ENCODE data around the gene FZD2. TPM values are rescaled to one million over a fixed set of nuclear protein-coding genes. Genes with fewer than 3 reads are reported as not detected.

The FZD2 gene
- total and polyA plus RNA-seq, 4 donors: 0.37 to 0.61 (median 0.42) TPM; not detected in 1

DNA sequence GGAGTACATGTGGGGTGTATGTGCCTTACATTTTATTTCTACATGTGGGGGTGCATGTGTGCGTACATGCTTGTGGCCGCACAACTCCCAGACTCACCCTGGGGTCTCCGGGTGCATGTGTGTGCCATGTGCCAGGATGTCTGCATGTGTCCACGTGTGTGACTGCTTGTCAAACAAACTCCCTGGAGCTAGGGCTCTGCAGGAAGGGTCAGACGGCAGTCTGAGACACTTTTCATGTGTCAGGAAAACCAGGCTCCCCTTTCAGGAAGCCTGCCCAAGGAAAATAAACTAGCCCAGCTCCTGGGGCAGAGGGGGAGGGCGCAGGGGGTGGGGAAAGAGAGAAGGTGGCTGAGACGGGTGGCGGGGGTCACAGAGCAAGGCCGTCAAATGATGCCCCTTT, 44.7 kb downstream of the FZD2 start:
- 43% methylated on average over 9 of the region's 9 CpGs for WGBS
- Histone ChIP-seq H3K4me3 (ENCODE audit: low read depth in 1 of 3, low read length in 3 of 3) (no peak overlapping the region), H3K36me3 (ENCODE audit: control insufficient read depth in 4 of 4, insufficient read depth in 3 of 4, low read depth in 1 of 4, low read length in 3 of 4) (no peaks in the 10 kb centered on the region), H3K4me1 (ENCODE audit: control insufficient read depth in 4 of 4, insufficient read depth in 4 of 4, low read length in 3 of 4) (no peaks in the 10 kb centered on the region), H3K27me3 (ENCODE audit: control insufficient read depth in 4 of 4, insufficient read depth in 4 of 4, low read length in 3 of 4) (peaks cover 0 to 5% (median 0%) of the 10 kb centered on the region in 4 donors), H3K9ac (ENCODE audit: low read depth in 1 of 2, low read length in 2 of 2) (no peak overlapping the region), H3K27ac (ENCODE audit: low read depth in 1 of 2, low read length in 2 of 2) (no peak overlapping the region), H3K9me3 (ENCODE audit: control insufficient read depth in 4 of 4, low read length in 3 of 4) (no peaks in the 10 kb centered on the region)
- no peak for DNase-seq (ENCODE audit: low spot score)
- TF ChIP-seq, protein P1, sequence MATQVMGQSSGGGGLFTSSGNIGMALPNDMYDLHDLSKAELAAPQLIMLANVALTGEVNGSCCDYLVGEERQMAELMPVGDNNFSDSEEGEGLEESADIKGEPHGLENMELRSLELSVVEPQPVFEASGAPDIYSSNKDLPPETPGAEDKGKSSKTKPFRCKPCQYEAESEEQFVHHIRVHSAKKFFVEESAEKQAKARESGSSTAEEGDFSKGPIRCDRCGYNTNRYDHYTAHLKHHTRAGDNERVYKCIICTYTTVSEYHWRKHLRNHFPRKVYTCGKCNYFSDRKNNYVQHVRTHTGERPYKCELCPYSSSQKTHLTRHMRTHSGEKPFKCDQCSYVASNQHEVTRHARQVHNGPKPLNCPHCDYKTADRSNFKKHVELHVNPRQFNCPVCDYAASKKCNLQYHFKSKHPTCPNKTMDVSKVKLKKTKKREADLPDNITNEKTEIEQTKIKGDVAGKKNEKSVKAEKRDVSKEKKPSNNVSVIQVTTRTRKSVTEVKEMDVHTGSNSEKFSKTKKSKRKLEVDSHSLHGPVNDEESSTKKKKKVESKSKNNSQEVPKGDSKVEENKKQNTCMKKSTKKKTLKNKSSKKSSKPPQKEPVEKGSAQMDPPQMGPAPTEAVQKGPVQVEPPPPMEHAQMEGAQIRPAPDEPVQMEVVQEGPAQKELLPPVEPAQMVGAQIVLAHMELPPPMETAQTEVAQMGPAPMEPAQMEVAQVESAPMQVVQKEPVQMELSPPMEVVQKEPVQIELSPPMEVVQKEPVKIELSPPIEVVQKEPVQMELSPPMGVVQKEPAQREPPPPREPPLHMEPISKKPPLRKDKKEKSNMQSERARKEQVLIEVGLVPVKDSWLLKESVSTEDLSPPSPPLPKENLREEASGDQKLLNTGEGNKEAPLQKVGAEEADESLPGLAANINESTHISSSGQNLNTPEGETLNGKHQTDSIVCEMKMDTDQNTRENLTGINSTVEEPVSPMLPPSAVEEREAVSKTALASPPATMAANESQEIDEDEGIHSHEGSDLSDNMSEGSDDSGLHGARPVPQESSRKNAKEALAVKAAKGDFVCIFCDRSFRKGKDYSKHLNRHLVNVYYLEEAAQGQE (IDR thresholded peaks at IDR 0.05): no peak
- TF ChIP-seq HNF4G (IDR thresholded peaks at IDR 0.05): no peak
- no peak for TF ChIP-seq YY1 (IDR thresholded peaks at IDR 0.05)
- TF ChIP-seq, protein P2, sequence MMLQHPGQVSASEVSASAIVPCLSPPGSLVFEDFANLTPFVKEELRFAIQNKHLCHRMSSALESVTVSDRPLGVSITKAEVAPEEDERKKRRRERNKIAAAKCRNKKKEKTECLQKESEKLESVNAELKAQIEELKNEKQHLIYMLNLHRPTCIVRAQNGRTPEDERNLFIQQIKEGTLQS (IDR thresholded peaks at IDR 0.05): no peak
- TF ChIP-seq RXRA (IDR thresholded peaks at IDR 0.05): no peak

DNA sequence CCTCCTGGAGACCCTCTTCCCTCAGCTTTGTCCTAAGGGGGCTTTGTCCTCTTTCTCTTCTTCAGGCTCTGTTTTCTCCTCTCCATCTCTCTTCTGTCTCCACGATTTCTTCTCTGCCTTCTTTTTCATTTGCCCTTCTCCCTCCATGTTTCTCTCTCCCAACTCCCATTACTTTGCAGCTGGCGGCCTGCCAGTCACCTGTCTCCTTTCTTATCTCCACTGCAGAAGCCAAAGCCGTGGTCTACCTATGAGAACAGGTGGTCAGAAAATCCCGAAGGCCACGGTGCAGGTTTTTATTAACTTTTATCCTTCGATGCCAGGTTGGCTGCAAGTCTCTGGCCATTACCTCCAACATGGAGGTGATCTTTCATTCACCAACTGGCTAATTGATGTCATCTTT, 45.1 kb downstream of the FZD2 start:
- 31% methylated on average over 6 of the region's 6 CpGs for WGBS
- TF ChIP-seq TAF1 (conservative IDR thresholded peaks at IDR 0.05) (no peak), HNF4A (conservative IDR thresholded peaks at IDR 0.05) (no peak), GABPA (IDR thresholded peaks at IDR 0.05 in 1 of 2, conservative IDR thresholded peaks at IDR 0.05 in 1 of 2) (no peak), YY1 (IDR thresholded peaks at IDR 0.05) (no peak), HNF4G (IDR thresholded peaks at IDR 0.05) (no peak), JUND (IDR thresholded peaks at IDR 0.05) (no peak)
- TF ChIP-seq, protein P3, sequence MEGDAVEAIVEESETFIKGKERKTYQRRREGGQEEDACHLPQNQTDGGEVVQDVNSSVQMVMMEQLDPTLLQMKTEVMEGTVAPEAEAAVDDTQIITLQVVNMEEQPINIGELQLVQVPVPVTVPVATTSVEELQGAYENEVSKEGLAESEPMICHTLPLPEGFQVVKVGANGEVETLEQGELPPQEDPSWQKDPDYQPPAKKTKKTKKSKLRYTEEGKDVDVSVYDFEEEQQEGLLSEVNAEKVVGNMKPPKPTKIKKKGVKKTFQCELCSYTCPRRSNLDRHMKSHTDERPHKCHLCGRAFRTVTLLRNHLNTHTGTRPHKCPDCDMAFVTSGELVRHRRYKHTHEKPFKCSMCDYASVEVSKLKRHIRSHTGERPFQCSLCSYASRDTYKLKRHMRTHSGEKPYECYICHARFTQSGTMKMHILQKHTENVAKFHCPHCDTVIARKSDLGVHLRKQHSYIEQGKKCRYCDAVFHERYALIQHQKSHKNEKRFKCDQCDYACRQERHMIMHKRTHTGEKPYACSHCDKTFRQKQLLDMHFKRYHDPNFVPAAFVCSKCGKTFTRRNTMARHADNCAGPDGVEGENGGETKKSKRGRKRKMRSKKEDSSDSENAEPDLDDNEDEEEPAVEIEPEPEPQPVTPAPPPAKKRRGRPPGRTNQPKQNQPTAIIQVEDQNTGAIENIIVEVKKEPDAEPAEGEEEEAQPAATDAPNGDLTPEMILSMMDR (IDR thresholded peaks at IDR 0.05; ENCODE audit: low read depth, low read length, missing input control): no peak
- TF ChIP-seq, protein P2 (IDR thresholded peaks at IDR 0.05): no peak
- TF ChIP-seq, protein P4, sequence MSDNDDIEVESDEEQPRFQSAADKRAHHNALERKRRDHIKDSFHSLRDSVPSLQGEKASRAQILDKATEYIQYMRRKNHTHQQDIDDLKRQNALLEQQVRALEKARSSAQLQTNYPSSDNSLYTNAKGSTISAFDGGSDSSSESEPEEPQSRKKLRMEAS (IDR thresholded peaks at IDR 0.05): no peak
- Histone ChIP-seq H3K9me3 (ENCODE audit: control insufficient read depth in 4 of 4, low read length in 3 of 4) (no peaks in the 10 kb centered on the region), H3K4me3 (ENCODE audit: low read depth in 1 of 3, low read length in 3 of 3) (no peak overlapping the region), H3K27ac (ENCODE audit: low read depth in 1 of 2, low read length in 2 of 2) (no peak overlapping the region), H3K36me3 (ENCODE audit: control insufficient read depth in 4 of 4, insufficient read depth in 3 of 4, low read depth in 1 of 4, low read length in 3 of 4) (no peaks in the 10 kb centered on the region), H3K27me3 (ENCODE audit: control insufficient read depth in 4 of 4, insufficient read depth in 4 of 4, low read length in 3 of 4) (peaks cover 0 to 5% (median 0%) of the 10 kb centered on the region in 4 donors), H3K4me1 (ENCODE audit: control insufficient read depth in 4 of 4, insufficient read depth in 4 of 4, low read length in 3 of 4) (no peaks in the 10 kb centered on the region), H3K9ac (ENCODE audit: low read depth in 1 of 2, low read length in 2 of 2) (no peak overlapping the region)
- no peak for DNase-seq (ENCODE audit: low spot score)

DNA sequence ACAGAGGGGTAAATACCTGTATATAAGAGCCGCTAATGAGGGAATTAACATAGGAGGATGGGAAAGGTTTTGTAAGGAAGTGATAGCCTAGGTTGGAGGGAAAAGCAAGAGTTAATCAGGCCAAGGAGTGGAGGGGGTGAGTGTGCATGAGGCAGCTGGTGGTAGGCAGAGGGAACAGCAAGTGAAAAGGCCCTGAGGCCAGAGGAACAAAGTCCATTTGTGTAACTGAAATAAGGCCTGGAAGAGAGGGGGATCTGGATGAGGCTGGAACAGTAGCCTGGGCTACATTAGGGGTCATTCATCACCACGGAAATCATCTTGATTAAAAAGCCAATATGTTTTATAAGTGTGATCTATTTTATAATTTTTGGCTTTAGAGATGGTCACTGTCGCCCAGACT, 45.7 kb downstream of the FZD2 start:
- Histone ChIP-seq H3K9me3 (ENCODE audit: control insufficient read depth in 4 of 4, low read length in 3 of 4) (no peaks in the 10 kb centered on the region), H3K9ac (ENCODE audit: low read depth in 1 of 2, low read length in 2 of 2) (no peak overlapping the region), H3K36me3 (ENCODE audit: control insufficient read depth in 4 of 4, insufficient read depth in 3 of 4, low read depth in 1 of 4, low read length in 3 of 4) (no peaks in the 10 kb centered on the region), H3K27me3 (ENCODE audit: control insufficient read depth in 4 of 4, insufficient read depth in 4 of 4, low read length in 3 of 4) (peaks cover 0 to 5% (median 0%) of the 10 kb centered on the region in 4 donors), H3K27ac (ENCODE audit: low read depth in 1 of 2, low read length in 2 of 2) (no peak overlapping the region), H3K4me1 (ENCODE audit: control insufficient read depth in 4 of 4, insufficient read depth in 4 of 4, low read length in 3 of 4) (no peaks in the 10 kb centered on the region), H3K4me3 (ENCODE audit: low read depth in 1 of 3, low read length in 3 of 3) (no peak overlapping the region)
- WGBS: 84% methylated on average over 3 of the region's 3 CpGs
- DNase-seq (ENCODE audit: low spot score): no peak
- TF ChIP-seq, protein P5, sequence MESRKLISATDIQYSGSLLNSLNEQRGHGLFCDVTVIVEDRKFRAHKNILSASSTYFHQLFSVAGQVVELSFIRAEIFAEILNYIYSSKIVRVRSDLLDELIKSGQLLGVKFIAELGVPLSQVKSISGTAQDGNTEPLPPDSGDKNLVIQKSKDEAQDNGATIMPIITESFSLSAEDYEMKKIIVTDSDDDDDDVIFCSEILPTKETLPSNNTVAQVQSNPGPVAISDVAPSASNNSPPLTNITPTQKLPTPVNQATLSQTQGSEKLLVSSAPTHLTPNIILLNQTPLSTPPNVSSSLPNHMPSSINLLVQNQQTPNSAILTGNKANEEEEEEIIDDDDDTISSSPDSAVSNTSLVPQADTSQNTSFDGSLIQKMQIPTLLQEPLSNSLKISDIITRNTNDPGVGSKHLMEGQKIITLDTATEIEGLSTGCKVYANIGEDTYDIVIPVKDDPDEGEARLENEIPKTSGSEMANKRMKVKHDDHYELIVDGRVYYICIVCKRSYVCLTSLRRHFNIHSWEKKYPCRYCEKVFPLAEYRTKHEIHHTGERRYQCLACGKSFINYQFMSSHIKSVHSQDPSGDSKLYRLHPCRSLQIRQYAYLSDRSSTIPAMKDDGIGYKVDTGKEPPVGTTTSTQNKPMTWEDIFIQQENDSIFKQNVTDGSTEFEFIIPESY (IDR thresholded peaks at IDR 0.05): no peak
- no peak for TF ChIP-seq JUND (IDR thresholded peaks at IDR 0.05)
- TF ChIP-seq HNF4A (conservative IDR thresholded peaks at IDR 0.05): no peak
- TF ChIP-seq, protein P1 (IDR thresholded peaks at IDR 0.05): no peak
- TF ChIP-seq HNF4G (IDR thresholded peaks at IDR 0.05): no peak
- TF ChIP-seq YY1 (IDR thresholded peaks at IDR 0.05): no peak
- TF ChIP-seq, protein P4 (IDR thresholded peaks at IDR 0.05): no peak
